Caki2 (cell line): Measurements from ENCODE around the gene BRICD5. TPM values are rescaled to one million over a fixed set of nuclear protein-coding genes. Genes with fewer than 3 reads are reported as not detected.

Source experiments
- DNase-seq: peaks from one replicate; pipeline ENCODE4 v3.0.0-alpha.2; 2015; ENCODE audit warnings: low read depth
- in situ Hi-C: cut with HindIII; loops from 2 replicates; pipeline ENCODE4 v1.10.0; 2016; ENCODE audit warnings: low sequenced_read_pairs, low pct_unique_long_range_greater_than_20kb, mixed read lengths
- total RNA-seq: library from RNA; depleted of rRNA; stranded (reverse); fragments of >200 nt; shearing (Covaris generic); gene quantifications from 2 replicates; pipeline ENCODE4 v1.2.3, GENCODE V29; 2014; ENCODE audit warnings: low replicate concordance

The BRICD5 gene
- total RNA-seq, 1 experiment from 2014 or later = 1.1 TPM

GRCh38 chr16:2191446-2191706, 19.3 kb downstream of the BRICD5 start:
- in situ Hi-C loops = no loop called here
- no peak for DNase-seq

GRCh38 chr16:2190659-2191445, 19.8 kb downstream of the BRICD5 start:
- in situ Hi-C loops = no loop called here
- DNase-seq = no peak

GRCh38 chr16:2190002-2190658, 20.5 kb downstream of the BRICD5 start:
- in situ Hi-C loops = no loop called here
- no peak for DNase-seq

- in situ Hi-C loops = no loop called here
- no peak for DNase-seq
Measured at GRCh38 chr16:2189252-2189893, 21.3 kb downstream of the BRICD5 start.

GRCh38 chr16:2188395-2188794, 22.3 kb downstream of the BRICD5 start:
- in situ Hi-C loops = no loop called here
- no peak for DNase-seq

GRCh38 chr16:2187212-2187611, 23.5 kb downstream of the BRICD5 start:
- in situ Hi-C loops = no loop called here
- DNase-seq = no peak

GRCh38 chr16:2186505-2186904, 24.2 kb downstream of the BRICD5 start:
- in situ Hi-C loops = no loop called here
- no peak for DNase-seq

GRCh38 chr16:2186064-2186463, 24.6 kb downstream of the BRICD5 start:
- no peak for DNase-seq
- in situ Hi-C loops = no loop called here

GRCh38 chr16:2184962-2185361, 25.7 kb downstream of the BRICD5 start:
- in situ Hi-C loops = no loop called here

GRCh38 chr16:2184346-2184745, 26.3 kb downstream of the BRICD5 start:
- in situ Hi-C loops = no loop called here
- DNase-seq = no peak

More at GRCh38 chr16:2184962-2185361, 25.7 kb downstream of the BRICD5 start:
- no peak for DNase-seq

GRCh38 chr16:2183671-2184070, 27.0 kb downstream of the BRICD5 start:
- DNase-seq = peak; percentile 54
- in situ Hi-C loops = no loop called here

GRCh38 chr16:2181952-2182351, 28.7 kb downstream of the BRICD5 start:
- in situ Hi-C loops = no loop called here

GRCh38 chr16:2180962-2181923, 29.4 kb downstream of the BRICD5 start:
- in situ Hi-C loops = no loop called here
- no peak for DNase-seq

More at GRCh38 chr16:2181952-2182351, 28.7 kb downstream of the BRICD5 start:
- no peak for DNase-seq

- no peak for DNase-seq
- in situ Hi-C loops = no loop called here
Measured at GRCh38 chr16:2180461-2180860, 30.2 kb downstream of the BRICD5 start.

GRCh38 chr16:2179576-2179975, 31.1 kb downstream of the BRICD5 start:
- in situ Hi-C loops = no loop called here
- no peak for DNase-seq

GRCh38 chr16:2179107-2179501, 31.6 kb downstream of the BRICD5 start:
- DNase-seq = no peak
- in situ Hi-C loops = no loop called here

GRCh38 chr16:2178321-2179106, 32.1 kb downstream of the BRICD5 start:
- no peak for DNase-seq
- in situ Hi-C loops = no loop called here

GRCh38 chr16:2177561-2177960, 33.1 kb downstream of the BRICD5 start:
- no peak for DNase-seq
- in situ Hi-C loops = no loop called here
